C4-2B (cell line): ENCODE measurements around the gene GALNTL6.

ENCODE experiments used
- H3K27ac ChIP-seq: fragments of 450-650 bp; 2 replicates; pipeline ENCODE4 v1.5.1; 2017
- ZFX ChIP-seq: fragments of 450-650 bp; IDR thresholded peaks from 2 replicates; pipeline ENCODE4 v1.6.1; 2017
- TF ChIP-seq, protein P1 (sequence below): fragments of 450-650 bp; conservative IDR thresholded peaks from 2 replicates; pipeline ENCODE4 v1.5.1; 2017; ENCODE audit warnings: mild to moderate bottlenecking

GALNTL6 gene

DNA sequence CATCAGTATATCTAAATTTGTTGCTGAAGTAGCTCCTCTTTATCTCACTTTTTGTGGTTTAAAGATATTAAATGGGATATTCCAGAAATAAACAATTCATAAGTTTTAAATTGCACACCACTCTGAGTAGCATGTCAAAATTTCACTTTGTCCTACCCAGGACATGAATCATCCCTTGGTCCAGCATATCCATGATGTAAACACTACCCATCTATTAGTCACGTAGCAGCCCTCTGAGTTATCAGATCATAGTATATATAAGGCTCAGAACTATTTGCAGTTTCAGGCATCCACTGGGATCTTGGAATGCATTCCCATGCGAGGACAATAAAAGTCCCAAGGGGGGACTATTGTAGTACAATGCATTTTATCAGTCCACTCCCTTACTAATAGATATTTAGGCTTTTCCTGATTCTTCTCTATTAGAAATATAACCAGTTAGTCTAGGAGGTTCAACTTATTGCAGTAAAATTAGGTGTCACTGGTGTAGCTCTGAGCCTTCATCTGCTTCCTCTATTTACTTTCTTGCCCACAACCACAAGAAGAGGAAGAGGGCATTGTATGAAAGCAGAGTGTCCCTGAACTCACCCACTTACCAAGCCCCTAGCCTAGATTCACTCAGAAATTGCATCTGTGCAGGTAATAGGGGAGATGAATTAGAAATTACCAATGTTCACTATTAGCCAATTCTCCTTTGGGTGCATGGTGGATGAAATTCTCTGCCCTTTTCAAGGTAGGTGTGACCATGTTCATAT is 945.6 kb downstream of the GALNTL6 start:
- H3K27ac ChIP-seq: no peak overlapping the region
- TF ChIP-seq ZFX: no peak
- TF ChIP-seq, protein P1, sequence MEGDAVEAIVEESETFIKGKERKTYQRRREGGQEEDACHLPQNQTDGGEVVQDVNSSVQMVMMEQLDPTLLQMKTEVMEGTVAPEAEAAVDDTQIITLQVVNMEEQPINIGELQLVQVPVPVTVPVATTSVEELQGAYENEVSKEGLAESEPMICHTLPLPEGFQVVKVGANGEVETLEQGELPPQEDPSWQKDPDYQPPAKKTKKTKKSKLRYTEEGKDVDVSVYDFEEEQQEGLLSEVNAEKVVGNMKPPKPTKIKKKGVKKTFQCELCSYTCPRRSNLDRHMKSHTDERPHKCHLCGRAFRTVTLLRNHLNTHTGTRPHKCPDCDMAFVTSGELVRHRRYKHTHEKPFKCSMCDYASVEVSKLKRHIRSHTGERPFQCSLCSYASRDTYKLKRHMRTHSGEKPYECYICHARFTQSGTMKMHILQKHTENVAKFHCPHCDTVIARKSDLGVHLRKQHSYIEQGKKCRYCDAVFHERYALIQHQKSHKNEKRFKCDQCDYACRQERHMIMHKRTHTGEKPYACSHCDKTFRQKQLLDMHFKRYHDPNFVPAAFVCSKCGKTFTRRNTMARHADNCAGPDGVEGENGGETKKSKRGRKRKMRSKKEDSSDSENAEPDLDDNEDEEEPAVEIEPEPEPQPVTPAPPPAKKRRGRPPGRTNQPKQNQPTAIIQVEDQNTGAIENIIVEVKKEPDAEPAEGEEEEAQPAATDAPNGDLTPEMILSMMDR: no peak

- no peak for TF ChIP-seq ZFX
- TF ChIP-seq, protein P1: no peak
- no peak overlapping the region for H3K27ac ChIP-seq
Observed at GRCh38 chr4:172760512-172760911, 947.3 kb downstream of the GALNTL6 start.

DNA sequence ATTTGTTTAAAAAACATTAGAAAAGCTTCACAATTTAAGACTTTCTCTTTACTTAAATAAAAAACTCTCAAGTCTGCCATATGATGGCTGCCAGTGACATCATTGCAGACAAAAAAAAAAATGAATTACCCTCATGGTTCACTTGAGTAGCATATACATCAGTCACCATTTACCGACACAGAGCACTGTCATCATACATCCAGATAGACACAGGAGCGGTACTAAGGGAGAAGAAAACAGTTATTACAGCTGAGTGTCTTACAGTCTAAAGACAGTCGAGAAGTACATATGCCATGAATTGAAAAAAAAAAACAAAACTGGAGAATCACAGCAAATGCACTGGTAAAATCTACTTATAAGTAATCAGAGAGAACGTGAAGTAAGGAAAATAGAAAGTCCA is 949.7 kb downstream of the GALNTL6 start:
- no peak for TF ChIP-seq ZFX
- TF ChIP-seq, protein P1: no peak
- no peak overlapping the region for H3K27ac ChIP-seq

- no peak overlapping the region for H3K27ac ChIP-seq
- TF ChIP-seq, protein P1: no peak
- no peak for TF ChIP-seq ZFX
Observed at GRCh38 chr4:172770787-172771186, 957.6 kb downstream of the GALNTL6 start.

- no peak overlapping the region for H3K27ac ChIP-seq
- TF ChIP-seq, protein P1: no peak
- no peak for TF ChIP-seq ZFX
Observed at GRCh38 chr4:172772781-172773180, 959.6 kb downstream of the GALNTL6 start.

- TF ChIP-seq, protein P1: no peak
- no peak for TF ChIP-seq ZFX
- no peak overlapping the region for H3K27ac ChIP-seq
Observed at GRCh38 chr4:172776203-172776861, 963.1 kb downstream of the GALNTL6 start.

GRCh38 chr4:172777729-172778431 is 964.7 kb downstream of the GALNTL6 start:
- TF ChIP-seq, protein P1: no peak
- no peak for TF ChIP-seq ZFX
- H3K27ac ChIP-seq: no peak overlapping the region
